ENCODE data around the gene AADACL3. TPM values are rescaled to one million over a fixed set of nuclear protein-coding genes. Genes with fewer than 3 reads are reported as not detected.

Gene AADACL3, protein sequence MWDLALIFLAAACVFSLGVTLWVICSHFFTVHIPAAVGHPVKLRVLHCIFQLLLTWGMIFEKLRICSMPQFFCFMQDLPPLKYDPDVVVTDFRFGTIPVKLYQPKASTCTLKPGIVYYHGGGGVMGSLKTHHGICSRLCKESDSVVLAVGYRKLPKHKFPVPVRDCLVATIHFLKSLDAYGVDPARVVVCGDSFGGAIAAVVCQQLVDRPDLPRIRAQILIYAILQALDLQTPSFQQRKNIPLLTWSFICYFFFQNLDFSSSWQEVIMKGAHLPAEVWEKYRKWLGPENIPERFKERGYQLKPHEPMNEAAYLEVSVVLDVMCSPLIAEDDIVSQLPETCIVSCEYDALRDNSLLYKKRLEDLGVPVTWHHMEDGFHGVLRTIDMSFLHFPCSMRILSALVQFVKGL
- total RNA-seq (2022; extraction: Qiagen RNA extraction), result not detected in 5 replicates

DNA sequence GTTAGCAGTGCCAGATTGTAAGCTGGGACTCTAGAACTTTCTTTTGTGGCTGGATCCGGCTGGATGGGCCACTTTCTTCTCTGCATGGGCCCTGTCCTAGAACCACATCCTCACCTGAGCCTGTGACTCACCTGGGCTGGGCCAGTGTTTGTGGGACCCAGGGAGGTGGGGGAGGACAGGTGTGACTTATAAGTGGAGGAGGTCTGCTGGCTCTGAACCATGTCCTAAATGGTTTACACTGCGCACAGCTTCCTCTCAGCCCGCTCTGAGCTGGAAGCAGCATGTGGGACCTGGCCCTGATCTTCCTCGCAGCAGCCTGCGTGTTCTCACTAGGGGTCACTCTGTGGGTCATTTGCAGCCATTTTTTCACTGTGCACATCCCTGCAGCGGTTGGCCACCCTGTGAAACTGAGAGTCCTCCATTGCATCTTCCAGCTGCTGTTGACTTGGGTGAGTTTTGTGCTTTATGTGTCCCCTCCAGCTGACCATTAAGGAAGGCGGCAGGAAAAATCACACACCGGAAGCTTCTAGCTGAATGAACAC, at the start of gene AADACL3:
Gene AADACL3 (plus strand): TSS at position 215 of the 542 bp plus-strand sequence. CDS start 67 bp downstream, at position 282.

DNA sequence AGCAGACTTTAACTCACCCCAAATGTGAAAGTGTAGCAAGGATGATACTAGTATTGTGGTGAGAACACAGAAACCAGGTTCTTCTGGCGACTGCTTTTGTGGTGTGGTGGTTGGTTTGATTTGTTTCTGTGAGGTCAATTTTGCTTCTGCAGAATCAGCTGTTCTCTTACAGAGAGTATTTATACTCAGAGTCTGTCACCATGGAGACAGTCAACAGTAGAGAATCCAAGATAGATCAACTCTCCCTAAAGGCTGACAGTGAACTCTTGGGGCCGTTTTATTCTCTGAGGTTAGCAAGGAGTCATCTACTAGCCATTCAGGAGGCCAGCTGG, 30.0 kb downstream of the AADACL3 start, which contains the start of gene CFAP107:
Gene CFAP107 (plus strand): TSS at position 209 of the 332 bp plus-strand sequence. CDS start 231 bp downstream, outside the sequence.

DNA sequence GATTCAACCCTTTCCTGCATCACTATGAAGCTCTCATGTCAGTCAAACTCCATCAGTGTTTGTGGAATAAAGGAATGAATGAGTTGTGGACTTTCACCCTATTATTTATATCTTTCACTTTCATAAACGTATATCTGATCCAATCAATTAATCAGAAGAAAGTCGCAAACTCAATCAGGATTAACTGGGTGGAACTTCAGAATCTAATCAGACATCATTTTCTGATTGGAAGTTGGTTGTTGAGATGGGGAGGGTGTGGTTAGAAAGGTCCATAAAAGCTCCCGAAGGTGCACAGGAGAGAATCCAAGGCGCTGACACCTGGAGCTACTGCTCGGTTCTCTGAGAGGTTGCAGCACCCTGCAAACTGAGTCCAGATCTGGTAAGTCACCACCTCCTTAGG, 57.5 kb downstream of the AADACL3 start, which contains the start of gene PRAMEF12:
Gene PRAMEF12 (plus strand): TSS at position 301 of the 400 bp plus-strand sequence. CDS start 1,130 bp downstream, outside the sequence.

Other genes with a start within 250 kb of the AADACL3 start
- 40.3 to 55.0 TPM (median 49.1 TPM) in 5 replicates for gene DHRS3, start 97.9 kb upstream of the AADACL3 start, total RNA-seq (2022; extraction: Qiagen RNA extraction)
- not detected in 5 replicates for gene AADACL4, start 72.0 kb upstream of the AADACL3 start, total RNA-seq (2022; extraction: Qiagen RNA extraction)
- gene CFAP107, start 30.1 kb downstream of the AADACL3 start, total RNA-seq (2022; extraction: Qiagen RNA extraction), result not detected in 5 replicates
- not detected in 5 replicates for gene PRAMEF12, start 57.6 kb downstream of the AADACL3 start, total RNA-seq (2022; extraction: Qiagen RNA extraction)
- gene PRAMEF1, start 75.3 kb downstream of the AADACL3 start, total RNA-seq (2022; extraction: Qiagen RNA extraction), result not detected in 5 replicates
- not detected in 5 replicates for gene PRAMEF11, start 115.3 kb downstream of the AADACL3 start, total RNA-seq (2022; extraction: Qiagen RNA extraction)
- not detected in 5 replicates for gene HNRNPCL1, start 132.6 kb downstream of the AADACL3 start, total RNA-seq (2022; extraction: Qiagen RNA extraction)
- 0.09 TPM in 1 of 5 replicates, not detected in the others for gene PRAMEF2, start 141.0 kb downstream of the AADACL3 start, total RNA-seq (2022; extraction: Qiagen RNA extraction)
- gene PRAMEF4, start 170.1 kb downstream of the AADACL3 start, total RNA-seq (2022; extraction: Qiagen RNA extraction), result not detected in 5 replicates
- not detected in 5 replicates for gene PRAMEF10, start 182.2 kb downstream of the AADACL3 start, total RNA-seq (2022; extraction: Qiagen RNA extraction)
- not detected in 5 replicates for gene PRAMEF7, start 200.5 kb downstream of the AADACL3 start, total RNA-seq (2022; extraction: Qiagen RNA extraction)
- not detected in 5 replicates for gene PRAMEF6, start 231.5 kb downstream of the AADACL3 start, total RNA-seq (2022; extraction: Qiagen RNA extraction)

Data from A549 treated with Mapracorat at 1 μM for 4 hours (cell line).